HCT116 (cell line): ENCODE data around the gene WDR43. TPM values are rescaled to one million over a fixed set of nuclear protein-coding genes. Genes with fewer than 3 reads are reported as not detected.

Experiments
- ATAC-seq: fragments of 200-7000 bp; cut with Tn5 transposase; 2 replicates; pipeline ENCODE4 v1.9.1; 2020; ENCODE audit warnings: mild to moderate bottlenecking, moderate library complexity
- BruUV-seq: library from RNA; stranded (reverse); fragments of 400-500 nt; replicated peaks from 2 replicates; lab custom pipeline; 2021; lab: Mats Ljungman, UMichigan
- CTCF ChIA-PET: fragments of 300-600 bp; sonication (Branson Sonifier 250); formaldehyde crosslinking; loops from one replicate; lab custom pipeline; 2021; ENCODE audit warnings: antibody characterized with exemption; lab: Charles Lee
- POLR2A ChIA-PET: fragments of 300-600, 350-600 bp; sonication (Branson Sonifier 250); formaldehyde crosslinking; loops from one replicate; lab custom pipeline; 2021; ENCODE audit warnings: antibody characterized with exemption; lab: Charles Lee
- RAD21 ChIA-PET, 2 experiments: fragments of 300-600 bp; sonication (Branson Sonifier 250); formaldehyde crosslinking; loops; one replicate each; lab custom pipeline; 2023; ENCODE audit warnings: low total read pairs in 2 of 2; ENCODE audit not compliant: uncharacterized antibody in 2 of 2, unreplicated experiment in 2 of 2, low non-redundant PET in 1 of 2; lab: Charles Lee
- DNase-seq: peaks from one replicate; pipeline ENCODE4 v3.0.0-alpha.2; 2010; ENCODE audit warnings: low read depth, low spot score
- H2AFZ ChIP-seq: fragments of 200-600 bp; shearing (Covaris generic), sonication (generic); 2 replicates; pipeline ENCODE4 v1.6.1; 2017; ENCODE audit warnings: low read depth, mixed run types, mixed read lengths, antibody characterized with exemption, low read length; ENCODE audit not compliant: poor library complexity, severe bottlenecking
- H3K27ac ChIP-seq: 2 replicates; pipeline ENCODE4 v1.5.1; 2012; ENCODE audit warnings: low read depth, low read length
- H3K27me3 ChIP-seq: fragments of 200-600 bp; sonication (generic); 2 replicates; pipeline ENCODE4 v1.6.1; 2016; ENCODE audit warnings: mixed run types, low read length, mixed read lengths; ENCODE audit not compliant: insufficient read depth
- H3K36me3 ChIP-seq, 2 experiments: fragments of 200-500 bp in 1 of 2; fragments of 200-600 bp in 1 of 2; sonication (Bioruptor generic) in 1 of 2; sonication (generic) in 1 of 2; 2 replicates each; pipeline versions ENCODE4 v1.5.1 to v1.6.1; 2014 to 2016; ENCODE audit warnings: low read length in 2 of 2, inconsistent platforms in 1 of 2, mixed read lengths in 1 of 2, mixed run types in 1 of 2; ENCODE audit not compliant: insufficient read depth in 2 of 2, control insufficient read depth in 1 of 2
- H3K4me1 ChIP-seq, 2 experiments: fragments of 200-600 bp in 1 of 2; sonication (generic) in 1 of 2; 2 replicates each; pipeline versions ENCODE4 v1.5.1 to v1.6.1; 2012 to 2017; ENCODE audit warnings: low read length in 2 of 2, inconsistent platforms in 1 of 2, mild to moderate bottlenecking in 1 of 2, mixed read lengths in 1 of 2, mixed run types in 1 of 2, moderate library complexity in 1 of 2; ENCODE audit not compliant: insufficient read depth in 2 of 2, control insufficient read depth in 1 of 2
- H3K4me2 ChIP-seq: fragments of 200-600 bp; sonication (generic); 2 replicates; pipeline ENCODE4 v1.6.1; 2017; ENCODE audit warnings: mixed run types, low read length, mixed read lengths
- H3K4me3 ChIP-seq, 2 experiments: fragments of 200-600 bp in 1 of 2; sonication (generic) in 1 of 2; replicated peaks in 1 of 2; 2 replicates each; pipeline ENCODE4 v1.5.1; 2011 to 2016; ENCODE audit warnings: low read length in 2 of 2, control low read depth in 1 of 2, low read depth in 1 of 2, mild to moderate bottlenecking in 1 of 2, mixed read lengths in 1 of 2, mixed run types in 1 of 2
- H3K79me2 ChIP-seq: fragments of 200-600 bp; sonication (generic); 2 replicates; pipeline ENCODE4 v1.6.1; 2017; ENCODE audit warnings: mild to moderate bottlenecking, mixed run types, low read length, moderate library complexity, mixed read lengths; ENCODE audit not compliant: insufficient read depth
- H3K9ac ChIP-seq: fragments of 200-600 bp; sonication (generic); 2 replicates; pipeline ENCODE4 v1.6.1; 2016; ENCODE audit warnings: low read length, mixed read lengths
- H3K9me2 ChIP-seq: fragments of 200-600 bp; sonication (generic), shearing (Covaris generic); 2 replicates; pipeline ENCODE4 v1.6.1; 2017; ENCODE audit warnings: mixed run types, mild to moderate bottlenecking, moderate library complexity; ENCODE audit not compliant: insufficient read depth
- H3K9me3 ChIP-seq, 2 experiments: fragments of 200-500 bp in 1 of 2; fragments of 200-600 bp in 1 of 2; sonication (Bioruptor generic) in 1 of 2; sonication (generic) in 1 of 2; 2 replicates each; pipeline ENCODE4 v1.6.1; 2014 to 2017; ENCODE audit warnings: low read length in 2 of 2, mixed read lengths in 2 of 2, inconsistent platforms in 1 of 2, low read depth in 1 of 2, mild to moderate bottlenecking in 1 of 2, mixed run types in 1 of 2, moderate library complexity in 1 of 2; ENCODE audit not compliant: control insufficient read depth in 1 of 2, insufficient read depth in 1 of 2
- H4K20me1 ChIP-seq: fragments of 200-600 bp; sonication (generic), shearing (Covaris generic); 2 replicates; pipeline ENCODE4 v1.6.1; 2017; ENCODE audit warnings: mixed run types, mild to moderate bottlenecking, moderate library complexity; ENCODE audit not compliant: insufficient read depth
- EGR1 ChIP-seq: IDR thresholded peaks from 2 replicates; pipeline ENCODE4 v1.6.1; 2012; ENCODE audit warnings: low read depth
- ELF1 ChIP-seq: IDR thresholded peaks from 2 replicates; pipeline ENCODE4 v1.6.1; 2012; ENCODE audit warnings: low read depth, borderline replicate concordance
- FOSL1 ChIP-seq: IDR thresholded peaks from 2 replicates; pipeline ENCODE4 v1.6.1; 2012; ENCODE audit warnings: low read depth
- POLR2A ChIP-seq: IDR thresholded peaks from 2 replicates; pipeline ENCODE4 v1.7.0; 2011; ENCODE audit warnings: borderline replicate concordance; ENCODE audit not compliant: insufficient read depth, insufficient read length; ENCODE audit errors: extremely low read depth
- REST ChIP-seq: IDR thresholded peaks from 2 replicates; pipeline ENCODE4 v1.6.1; 2012; ENCODE audit warnings: low read depth
- SP1 ChIP-seq: IDR thresholded peaks from 2 replicates; pipeline ENCODE4 v1.6.1; 2012; ENCODE audit warnings: low read depth
- ZBTB33 ChIP-seq: IDR thresholded peaks from 2 replicates; pipeline ENCODE4 v1.6.1; 2011; ENCODE audit warnings: mild to moderate bottlenecking, low read length, moderate library complexity; ENCODE audit not compliant: insufficient replicate concordance; ENCODE audit errors: extremely low read depth
- intact Hi-C: fragments of 100-400 bp; cut with micrococcal nuclease; formaldehyde crosslinking; loops from 2 replicates; pipeline ENCODE4 v1.10.0; 2022
- total RNA-seq: library from RNA; stranded (reverse); gene quantifications from one replicate; pipeline ENCODE4 v1.2.1, GENCODE V29; 2021; ENCODE audit not compliant: unreplicated experiment

Gene WDR43
- total RNA-seq, 1 experiment from 2014 or later, result 119 TPM

- peaks cover 12% of the 10 kb centered on the region; the same call in 1 of the 2 replicates for H3K79me2 ChIP-seq
- H3K27me3 ChIP-seq, result no peaks in the 10 kb centered on the region
- RAD21 ChIA-PET, result no interaction called here
- no peak for TF ChIP-seq ZBTB33
- no peak for TF ChIP-seq POLR2A
- TF ChIP-seq EGR1, result no peak
- TF ChIP-seq ELF1, result no peak
- TF ChIP-seq REST, result no peak
- no peak for TF ChIP-seq FOSL1
- no peak for TF ChIP-seq SP1
- TF ChIP-seq, all 23 proteins: peak for 0
- H3K4me3 ChIP-seq, result no peak overlapping the region
- no peak overlapping the region for H3K9ac ChIP-seq
- H2AFZ ChIP-seq, result no peak overlapping the region
- H3K4me2 ChIP-seq, result no peak overlapping the region
- POLR2A ChIA-PET, result no interaction called here
- H3K9me2 ChIP-seq, result no peaks in the 10 kb centered on the region
- ATAC-seq (no peak), DNase-seq (no peak)
- peaks cover 0 to 6% of the 10 kb centered on the region in 2 experiments; a peak in 3 of 4 replicates for H3K36me3 ChIP-seq
- H3K4me1 ChIP-seq, result no peaks in the 10 kb centered on the region
- no peaks in the 10 kb centered on the region for H4K20me1 ChIP-seq
- no TSS peak for BruUV-seq
- intact Hi-C loops, result no loop called here
- CTCF ChIA-PET, result no interaction called here
- no peaks in the 10 kb centered on the region for H3K9me3 ChIP-seq
- no peak overlapping the region for H3K27ac ChIP-seq
Observed at GRCh38 chr2:28855977-28856376, 38.5 kb upstream of the WDR43 start.
